ENCODE measurements around the gene PGAP6. TPM values are rescaled to one million over a fixed set of nuclear protein-coding genes. Genes with fewer than 3 reads are reported as not detected.

The PGAP6 gene
- total RNA-seq, 3 donors from 2014 or later: 24.5 to 49.5 (median 36.7) TPM

DNA sequence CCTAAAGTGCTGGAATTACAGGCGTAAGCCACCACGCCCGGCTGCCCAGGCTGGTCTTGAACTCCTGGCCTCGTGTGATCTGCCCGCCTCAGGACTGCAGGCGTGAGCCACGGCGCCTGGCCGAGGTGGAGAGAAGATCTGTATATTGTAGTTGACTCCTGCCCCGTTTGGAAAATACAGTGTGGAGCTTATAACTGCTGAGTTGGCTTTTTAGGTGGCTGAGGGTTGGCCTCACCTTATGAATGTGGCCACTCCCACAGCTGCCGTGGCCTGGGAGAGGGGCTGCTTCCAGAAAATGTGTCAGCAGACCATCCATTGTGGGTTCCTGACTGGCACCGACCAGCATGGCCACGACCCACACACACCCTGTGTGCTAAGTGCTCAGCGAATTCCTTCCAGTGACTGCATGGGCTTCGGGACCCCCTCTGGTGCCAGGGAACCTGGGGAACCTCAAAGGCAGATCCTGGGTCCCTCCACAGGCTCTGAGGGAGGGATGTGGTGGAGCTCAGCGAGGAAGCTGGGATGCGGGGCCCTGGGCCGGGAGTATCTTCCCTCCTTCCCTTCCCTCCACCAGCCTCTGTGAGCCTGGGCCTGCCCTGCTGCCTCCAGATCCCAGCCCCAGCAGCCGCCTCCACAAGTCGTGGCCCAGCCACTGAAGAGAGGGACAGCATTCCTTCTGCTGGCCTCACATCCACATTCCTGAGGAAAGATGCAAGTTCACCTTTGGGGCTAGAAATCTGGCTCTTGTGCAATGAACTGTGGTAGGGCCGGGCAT is 32.8 kb upstream of the PGAP6 start:
- DNase-seq (ENCODE audit: low spot score in 2 of 2): no peak
- no peaks in the 10 kb centered on the region for H3K4me1 ChIP-seq
- TF ChIP-seq POLR2A (IDR thresholded peaks at IDR 0.05) (no peak), CTCF (IDR thresholded peaks at IDR 0.05) (no peak), POLR2AphosphoS5 (IDR thresholded peaks at IDR 0.05) (no peak)
- H3K4me3 ChIP-seq: no peak overlapping the region
- H3K27me3 ChIP-seq: no peaks in the 10 kb centered on the region
- no peaks in the 10 kb centered on the region for H3K36me3 ChIP-seq
- H3K27ac ChIP-seq: no peak overlapping the region
- intact Hi-C loops (cut with DNase I; ENCODE audit: low total_unique reads): no loop called here
- no peaks in the 10 kb centered on the region for H3K9me3 ChIP-seq

DNA sequence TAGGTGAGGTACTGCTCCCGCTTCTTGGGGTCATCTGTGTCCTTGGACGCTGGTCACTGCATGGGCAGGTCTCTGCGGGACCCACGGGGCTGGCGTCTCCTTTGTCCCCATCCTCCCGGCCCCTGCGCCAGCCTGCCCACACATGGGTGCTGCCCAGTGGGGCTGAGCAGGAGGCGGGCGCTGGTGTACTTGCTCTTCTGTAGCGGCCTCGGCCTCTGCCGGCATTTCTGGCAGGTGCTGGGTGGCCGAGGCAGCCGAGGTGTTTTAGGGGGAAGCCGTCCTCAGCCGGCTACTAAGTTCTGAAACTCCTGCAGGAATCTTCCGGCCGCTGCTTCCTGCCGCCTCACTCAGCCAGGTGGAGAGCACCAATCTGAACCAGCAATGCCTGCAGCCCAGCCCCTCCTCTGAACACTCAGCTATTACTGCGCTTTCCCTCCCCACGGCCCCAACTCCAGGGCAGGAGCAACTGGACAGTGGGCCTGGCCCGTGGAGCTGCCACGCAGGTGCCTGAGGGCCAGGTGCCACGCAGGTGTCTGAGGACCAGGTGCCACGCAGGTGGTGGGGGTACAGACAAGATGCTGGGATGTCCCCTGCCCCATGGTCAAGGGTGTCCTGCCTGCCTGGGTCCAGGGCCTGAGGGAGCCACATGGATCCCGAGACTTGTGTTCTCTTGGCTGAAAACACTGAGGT is 29.9 kb upstream of the PGAP6 start:
- Histone ChIP-seq H3K4me3 (no peak overlapping the region), H3K27me3 (no peaks in the 10 kb centered on the region), H3K9me3 (no peaks in the 10 kb centered on the region), H3K36me3 (no peaks in the 10 kb centered on the region), H3K27ac (no peak overlapping the region), H3K4me1 (no peaks in the 10 kb centered on the region)
- no peak for DNase-seq (ENCODE audit: low spot score in 2 of 2)
- TF ChIP-seq POLR2AphosphoS5 (IDR thresholded peaks at IDR 0.05): no peak
- intact Hi-C loops (cut with DNase I; ENCODE audit: low total_unique reads): no loop called here

DNA sequence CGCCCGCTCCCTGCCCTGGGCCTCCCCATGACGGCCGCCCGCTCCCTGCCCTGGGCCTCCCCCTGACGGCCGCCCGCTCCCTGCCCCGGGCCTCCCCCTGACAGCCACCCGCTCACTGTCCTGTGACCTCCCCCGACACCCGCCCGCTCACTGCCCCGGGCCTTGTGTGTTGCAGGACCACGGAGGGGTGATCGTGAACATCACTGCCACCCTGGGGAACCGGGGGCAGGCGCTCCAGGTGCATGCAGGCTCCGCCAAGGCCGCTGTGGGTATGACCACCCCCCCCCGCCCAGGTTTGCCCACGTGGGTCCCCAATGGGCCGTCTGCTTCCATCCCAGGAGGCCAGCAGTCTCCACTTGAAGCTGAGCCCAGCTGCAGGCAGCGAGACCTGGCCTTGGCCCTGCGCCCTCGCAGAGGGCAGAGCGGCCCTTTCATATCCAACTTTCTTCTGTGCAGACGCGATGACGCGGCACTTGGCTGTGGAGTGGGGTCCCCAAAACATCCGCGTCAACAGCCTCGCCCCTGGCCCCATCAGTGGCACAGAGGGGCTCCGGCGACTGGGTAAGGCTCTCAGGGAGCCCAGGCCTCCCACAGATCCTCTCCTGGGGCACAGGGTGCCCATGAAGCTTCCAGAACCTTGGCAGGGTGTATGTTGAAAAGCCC is 28.9 kb upstream of the PGAP6 start:
- intact Hi-C loops (cut with DNase I; ENCODE audit: low total_unique reads): no loop called here
- TF ChIP-seq POLR2A (IDR thresholded peaks at IDR 0.05) (no peak), POLR2AphosphoS5 (IDR thresholded peaks at IDR 0.05) (no peak), CTCF (IDR thresholded peaks at IDR 0.05) (no peak)
- H3K27ac ChIP-seq: no peak overlapping the region
- H3K27me3 ChIP-seq: no peaks in the 10 kb centered on the region
- H3K9me3 ChIP-seq: no peaks in the 10 kb centered on the region
- H3K4me3 ChIP-seq: no peak overlapping the region
- DNase-seq (ENCODE audit: low spot score in 2 of 2): no peak
- H3K36me3 ChIP-seq: no peaks in the 10 kb centered on the region
- no peaks in the 10 kb centered on the region for H3K4me1 ChIP-seq

GRCh38 chr16:407253-407652 is 25.5 kb upstream of the PGAP6 start:
- Histone ChIP-seq H3K27me3 (no peaks in the 10 kb centered on the region), H3K9me3 (no peaks in the 10 kb centered on the region), H3K36me3 (no peaks in the 10 kb centered on the region), H3K27ac (no peak overlapping the region), H3K4me1 (no peaks in the 10 kb centered on the region), H3K4me3 (no peak overlapping the region)
- intact Hi-C loops (cut with DNase I; ENCODE audit: low total_unique reads): no loop called here
- DNase-seq (ENCODE audit: low spot score in 2 of 2): no peak
- TF ChIP-seq CTCF (IDR thresholded peaks at IDR 0.05): no peak
- TF ChIP-seq POLR2A (IDR thresholded peaks at IDR 0.05): no peak
- TF ChIP-seq POLR2AphosphoS5 (IDR thresholded peaks at IDR 0.05): no peak

DNA sequence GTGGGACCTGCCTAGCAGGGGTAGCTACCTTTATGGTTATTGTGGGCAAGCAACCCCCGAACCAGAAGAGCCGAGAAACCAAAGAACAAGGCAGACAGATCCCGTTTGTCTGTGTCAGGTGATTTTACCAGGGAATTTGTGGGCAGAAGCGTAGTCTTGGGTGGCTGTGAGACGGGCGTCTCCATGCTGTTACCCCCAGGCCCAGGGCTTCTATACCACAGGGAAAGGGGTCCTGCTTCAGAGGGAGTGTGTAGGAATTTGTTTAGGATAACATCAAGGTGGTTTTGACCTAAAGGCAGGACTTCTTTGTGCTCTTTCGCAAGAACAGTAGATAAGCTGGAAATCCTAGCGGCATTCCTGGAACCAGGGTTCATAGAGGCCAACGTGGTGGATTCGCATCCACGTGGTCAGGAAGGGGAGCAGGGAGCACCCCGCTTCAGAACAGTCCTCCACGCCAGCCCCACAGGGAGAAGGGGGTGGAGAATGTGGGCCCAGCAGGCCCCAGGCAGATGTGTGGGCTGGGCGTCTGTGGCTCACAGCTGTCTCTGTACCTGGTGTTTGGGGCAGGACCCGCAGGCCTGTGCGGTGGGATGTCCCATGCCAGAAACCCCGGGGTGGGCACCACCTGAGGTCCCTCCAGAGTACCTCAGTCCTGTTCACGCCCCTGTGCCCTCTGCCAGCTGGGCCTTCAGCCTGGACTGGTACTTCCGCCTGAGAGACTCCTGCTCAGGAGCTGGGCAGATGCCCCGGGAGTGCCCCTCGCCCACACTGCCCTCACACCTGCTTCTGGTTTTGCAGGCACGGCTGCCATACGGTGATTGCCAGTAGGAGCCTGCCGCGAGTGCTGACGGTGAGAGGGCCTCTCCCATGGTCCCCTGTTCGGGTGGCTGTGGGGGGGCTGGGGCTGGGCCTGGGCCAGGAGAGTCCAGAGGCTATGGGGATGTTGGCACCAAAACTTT is 24.0 kb upstream of the PGAP6 start:
- DNase-seq (ENCODE audit: low spot score in 2 of 2): no peak
- no peak overlapping the region for H3K4me3 ChIP-seq
- intact Hi-C loops (cut with DNase I; ENCODE audit: low total_unique reads): no loop called here
- no peaks in the 10 kb centered on the region for H3K4me1 ChIP-seq
- H3K27me3 ChIP-seq: no peaks in the 10 kb centered on the region
- H3K9me3 ChIP-seq: no peaks in the 10 kb centered on the region
- no peak overlapping the region for H3K27ac ChIP-seq
- no peaks in the 10 kb centered on the region for H3K36me3 ChIP-seq
- no peak for TF ChIP-seq CTCF (IDR thresholded peaks at IDR 0.05)
- no peak for TF ChIP-seq POLR2A (IDR thresholded peaks at IDR 0.05)
- no peak for TF ChIP-seq POLR2AphosphoS5 (IDR thresholded peaks at IDR 0.05)

Data from breast epithelium (tissue), 4 donors.